Ramos (cell line): ENCODE data around the gene NCAPH2.

Experiments
- in situ Hi-C: fragments of 300-500 bp; cut with MboI; formaldehyde crosslinking; loops from one replicate; pipeline ENCODE4 v1.14.3; 2022; ENCODE audit warnings: low sequenced_read_pairs; ENCODE audit not compliant: unreplicated experiment

NCAPH2 gene

GRCh38 chr22:50488006-50488677 is 19.9 kb upstream of the NCAPH2 start:
- in situ Hi-C loops, result no loop called here

GRCh38 chr22:50488886-50489285 is 19.1 kb upstream of the NCAPH2 start:
- in situ Hi-C loops, result no loop called here

- in situ Hi-C loops, result no loop called here
These were observed 18.4 kb upstream of the NCAPH2 start for GRCh38 chr22:50489363-50490243.

GRCh38 chr22:50490531-50491308 is 17.3 kb upstream of the NCAPH2 start:
- in situ Hi-C loops, result no loop called here

GRCh38 chr22:50497093-50497492 is 10.9 kb upstream of the NCAPH2 start:
- in situ Hi-C loops, result no loop called here

GRCh38 chr22:50498322-50498890 is 9.6 kb upstream of the NCAPH2 start:
- in situ Hi-C loops, result no loop called here

GRCh38 chr22:50500452-50500851 is 7.6 kb upstream of the NCAPH2 start:
- in situ Hi-C loops, result no loop called here

- in situ Hi-C loops, result no loop called here
These were observed 5.9 kb upstream of the NCAPH2 start for GRCh38 chr22:50502096-50502495.

- in situ Hi-C loops, result no loop called here
These were observed 5.2 kb upstream of the NCAPH2 start for GRCh38 chr22:50502628-50503474.

GRCh38 chr22:50503475-50504145 is 4.4 kb upstream of the NCAPH2 start:
- in situ Hi-C loops, result no loop called here

- in situ Hi-C loops, result no loop called here
These were observed 3.4 kb upstream of the NCAPH2 start for GRCh38 chr22:50504369-50505211.

- in situ Hi-C loops, result no loop called here
These were observed 2.7 kb upstream of the NCAPH2 start for GRCh38 chr22:50505276-50505775.

GRCh38 chr22:50505776-50506610 is 2.0 kb upstream of the NCAPH2 start:
- in situ Hi-C loops, result no loop called here

GRCh38 chr22:50506611-50507420 is 1.2 kb upstream of the NCAPH2 start:
- in situ Hi-C loops, result no loop called here

- in situ Hi-C loops, result no loop called here
These were observed 518 bp upstream of the NCAPH2 start, which contains the start of gene LMF2 for GRCh38 chr22:50507421-50507990. TSS of gene LMF2 (minus strand) at chr22:50507702. CDS start at chr22:50507675, 27 bp downstream.

GRCh38 chr22:50508897-50509296 is 873 bp downstream of the NCAPH2 start:
- in situ Hi-C loops, result no loop called here
